Measurements from ENCODE around the gene STPG2.

STPG2 gene

DNA sequence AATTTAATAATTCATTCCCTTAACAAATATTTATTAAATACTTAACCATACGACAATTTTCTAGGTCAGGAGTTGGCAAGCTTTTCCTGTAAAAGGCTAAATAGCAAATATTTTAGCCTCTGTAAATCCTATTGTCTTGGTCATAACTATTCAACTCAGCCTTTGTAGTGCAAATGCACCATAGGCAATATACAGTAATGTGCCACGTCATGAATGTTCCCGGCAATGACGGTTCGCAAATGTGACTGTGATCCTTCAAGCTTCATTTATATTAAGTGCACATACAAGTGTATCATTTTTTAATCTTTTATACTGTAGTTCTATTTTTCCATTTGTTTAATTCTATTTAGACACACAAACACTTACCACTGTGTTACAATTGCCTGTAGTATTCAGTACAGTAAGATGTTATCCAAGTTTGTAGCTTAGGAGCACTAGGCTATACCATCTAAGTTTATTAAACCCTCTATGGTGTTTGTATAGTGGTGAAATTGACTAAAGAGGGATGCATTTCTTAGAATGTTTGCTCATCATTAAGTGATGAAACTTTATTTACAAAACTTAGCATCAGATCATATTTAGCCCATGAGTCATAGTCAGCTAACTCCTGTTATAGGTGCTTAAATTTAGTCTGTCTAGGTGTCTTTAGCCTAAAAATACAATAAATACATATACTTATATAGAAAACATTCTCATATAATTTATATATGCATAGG is 553.6 kb downstream of the STPG2 start:
- DNase-seq (ENCODE audit: extremely low spot score), result no peak
- ChIA-PET POLR2A (no interaction called here), CTCF (no interaction called here)
- no peak for TF ChIP-seq ARNT (IDR thresholded peaks at IDR 0.05)
- TF ChIP-seq, protein P1, sequence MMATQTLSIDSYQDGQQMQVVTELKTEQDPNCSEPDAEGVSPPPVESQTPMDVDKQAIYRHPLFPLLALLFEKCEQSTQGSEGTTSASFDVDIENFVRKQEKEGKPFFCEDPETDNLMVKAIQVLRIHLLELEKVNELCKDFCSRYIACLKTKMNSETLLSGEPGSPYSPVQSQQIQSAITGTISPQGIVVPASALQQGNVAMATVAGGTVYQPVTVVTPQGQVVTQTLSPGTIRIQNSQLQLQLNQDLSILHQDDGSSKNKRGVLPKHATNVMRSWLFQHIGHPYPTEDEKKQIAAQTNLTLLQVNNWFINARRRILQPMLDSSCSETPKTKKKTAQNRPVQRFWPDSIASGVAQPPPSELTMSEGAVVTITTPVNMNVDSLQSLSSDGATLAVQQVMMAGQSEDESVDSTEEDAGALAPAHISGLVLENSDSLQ (IDR thresholded peaks at IDR 0.05), result no peak
- no peak for TF ChIP-seq SUZ12 (IDR thresholded peaks at IDR 0.05)
- TF ChIP-seq HDGF (IDR thresholded peaks at IDR 0.05; ENCODE audit: borderline replicate concordance), result no peak
- TF ChIP-seq BHLHE40 (IDR thresholded peaks at IDR 0.05; ENCODE audit: borderline replicate concordance), result no peak
- no peak for TF ChIP-seq L3MBTL2 (conservative IDR thresholded peaks at IDR 0.05)
- TF ChIP-seq ZNF384 (IDR thresholded peaks at IDR 0.05), result no peak
- no peak for TF ChIP-seq FOXA1 (IDR thresholded peaks at IDR 0.05)
- no peak for TF ChIP-seq SP1 (IDR thresholded peaks at IDR 0.05)
- TF ChIP-seq NFRKB (IDR thresholded peaks at IDR 0.05), result no peak
- TF ChIP-seq TARDBP (IDR thresholded peaks at IDR 0.05), result no peak
- TF ChIP-seq LEF1 (IDR thresholded peaks at IDR 0.05; ENCODE audit: borderline replicate concordance), result no peak

- no peak for DNase-seq (ENCODE audit: extremely low spot score)
- TF ChIP-seq ARNT (IDR thresholded peaks at IDR 0.05) (no peak), HDGF (IDR thresholded peaks at IDR 0.05; ENCODE audit: borderline replicate concordance) (no peak), L3MBTL2 (conservative IDR thresholded peaks at IDR 0.05) (no peak), NFRKB (IDR thresholded peaks at IDR 0.05) (no peak), BHLHE40 (IDR thresholded peaks at IDR 0.05; ENCODE audit: borderline replicate concordance) (no peak), TARDBP (IDR thresholded peaks at IDR 0.05) (no peak), FOXM1 (IDR thresholded peaks at IDR 0.05; ENCODE audit: borderline replicate concordance) (no peak), FOXA1 (IDR thresholded peaks at IDR 0.05) (no peak), ZNF384 (IDR thresholded peaks at IDR 0.05) (no peak), FOXK2 (IDR thresholded peaks at IDR 0.05) (no peak), CTBP1 (IDR thresholded peaks at IDR 0.05; ENCODE audit: borderline replicate concordance) (no peak), SP1 (IDR thresholded peaks at IDR 0.05) (no peak), LEF1 (IDR thresholded peaks at IDR 0.05; ENCODE audit: borderline replicate concordance) (no peak), SUZ12 (IDR thresholded peaks at IDR 0.05) (no peak), ELF4 (IDR thresholded peaks at IDR 0.05) (no peak)
- TF ChIP-seq, protein P1 (IDR thresholded peaks at IDR 0.05), result no peak
- ChIA-PET CTCF (no interaction called here), POLR2A (no interaction called here)
These were observed 555.4 kb downstream of the STPG2 start for GRCh38 chr4:97587912-97588311.

- DNase-seq (ENCODE audit: extremely low spot score), result no peak
- TF ChIP-seq FOXK2 (IDR thresholded peaks at IDR 0.05) (no peak), SP1 (IDR thresholded peaks at IDR 0.05) (no peak), NFRKB (IDR thresholded peaks at IDR 0.05) (no peak), L3MBTL2 (conservative IDR thresholded peaks at IDR 0.05) (no peak), ZNF384 (IDR thresholded peaks at IDR 0.05) (no peak), FOXA1 (IDR thresholded peaks at IDR 0.05) (no peak)
- POLR2A ChIA-PET, result no interaction called here
- CTCF ChIA-PET, result no interaction called here
These were observed 558.0 kb downstream of the STPG2 start for GRCh38 chr4:97585274-97585673.

GRCh38 chr4:97582890-97583289 is 560.4 kb downstream of the STPG2 start:
- POLR2A ChIA-PET, result no interaction called here
- DNase-seq (ENCODE audit: extremely low spot score), result no peak
- CTCF ChIA-PET, result no interaction called here
- TF ChIP-seq TARDBP (IDR thresholded peaks at IDR 0.05), result no peak
- no peak for TF ChIP-seq BHLHE40 (IDR thresholded peaks at IDR 0.05; ENCODE audit: borderline replicate concordance)
- TF ChIP-seq FOXK2 (IDR thresholded peaks at IDR 0.05), result no peak
- TF ChIP-seq ZNF384 (IDR thresholded peaks at IDR 0.05), result no peak
- no peak for TF ChIP-seq HDGF (IDR thresholded peaks at IDR 0.05; ENCODE audit: borderline replicate concordance)
- TF ChIP-seq SUZ12 (IDR thresholded peaks at IDR 0.05), result no peak
- TF ChIP-seq L3MBTL2 (conservative IDR thresholded peaks at IDR 0.05), result no peak
- TF ChIP-seq NFRKB (IDR thresholded peaks at IDR 0.05), result no peak
- no peak for TF ChIP-seq FOXA1 (IDR thresholded peaks at IDR 0.05)
- TF ChIP-seq SP1 (IDR thresholded peaks at IDR 0.05), result no peak
- no peak for TF ChIP-seq FOXM1 (IDR thresholded peaks at IDR 0.05; ENCODE audit: borderline replicate concordance)

GRCh38 chr4:97577004-97577403 is 566.3 kb downstream of the STPG2 start:
- no peak for DNase-seq (ENCODE audit: extremely low spot score)
- CTCF ChIA-PET, result no interaction called here
- POLR2A ChIA-PET, result no interaction called here
- TF ChIP-seq, protein P1 (IDR thresholded peaks at IDR 0.05), result no peak
- TF ChIP-seq HDGF (IDR thresholded peaks at IDR 0.05; ENCODE audit: borderline replicate concordance) (no peak), FOXM1 (IDR thresholded peaks at IDR 0.05; ENCODE audit: borderline replicate concordance) (no peak), SUZ12 (IDR thresholded peaks at IDR 0.05) (no peak), TARDBP (IDR thresholded peaks at IDR 0.05) (no peak), ELF4 (IDR thresholded peaks at IDR 0.05) (no peak), NFRKB (IDR thresholded peaks at IDR 0.05) (no peak)

DNA sequence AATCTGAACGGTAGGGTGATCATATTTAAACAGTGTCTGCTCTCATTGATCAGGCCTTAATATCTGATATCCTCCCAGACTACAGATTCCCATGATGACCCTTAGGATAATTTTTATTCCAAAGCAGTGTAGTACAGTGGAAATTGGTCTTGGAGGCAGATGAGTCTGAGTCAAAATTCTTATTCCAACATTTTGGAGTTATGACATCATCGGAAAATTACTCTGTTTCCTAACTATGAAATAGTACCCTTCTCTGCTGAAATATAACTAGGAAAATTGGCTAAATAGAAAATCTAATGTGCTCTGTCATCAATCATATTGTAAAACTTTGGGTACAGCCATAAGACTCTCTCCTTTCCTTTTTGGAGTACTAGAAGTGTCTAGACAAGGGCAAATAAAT is 583.3 kb downstream of the STPG2 start:
- POLR2A ChIA-PET, result no interaction called here
- CTCF ChIA-PET, result no interaction called here
- no peak for TF ChIP-seq L3MBTL2 (conservative IDR thresholded peaks at IDR 0.05)
- DNase-seq (ENCODE audit: extremely low spot score), result no peak

Measured in HEK293T (cell line).